GM18505 (cell line): ENCODE data around the gene TPPP.
"Not testable (repeated sequence)": the region's sequence is repeated elsewhere in the genome, so short reads cannot be mapped to it uniquely, and the experiment has no call there.

Experiments
- ATAC-seq: cut with Tn5 transposase; IDR thresholded peaks from one replicate; pipeline ENCODE4 v1.9.1; 2021; ENCODE audit not compliant: unreplicated experiment
- POLR2A ChIP-seq: IDR thresholded peaks from 4 replicates; pipeline ENCODE4 v1.6.1; 2011; ENCODE audit warnings: borderline replicate concordance; ENCODE audit not compliant: insufficient read depth, insufficient read length; ENCODE audit errors: extremely low read depth

Gene TPPP

DNA sequence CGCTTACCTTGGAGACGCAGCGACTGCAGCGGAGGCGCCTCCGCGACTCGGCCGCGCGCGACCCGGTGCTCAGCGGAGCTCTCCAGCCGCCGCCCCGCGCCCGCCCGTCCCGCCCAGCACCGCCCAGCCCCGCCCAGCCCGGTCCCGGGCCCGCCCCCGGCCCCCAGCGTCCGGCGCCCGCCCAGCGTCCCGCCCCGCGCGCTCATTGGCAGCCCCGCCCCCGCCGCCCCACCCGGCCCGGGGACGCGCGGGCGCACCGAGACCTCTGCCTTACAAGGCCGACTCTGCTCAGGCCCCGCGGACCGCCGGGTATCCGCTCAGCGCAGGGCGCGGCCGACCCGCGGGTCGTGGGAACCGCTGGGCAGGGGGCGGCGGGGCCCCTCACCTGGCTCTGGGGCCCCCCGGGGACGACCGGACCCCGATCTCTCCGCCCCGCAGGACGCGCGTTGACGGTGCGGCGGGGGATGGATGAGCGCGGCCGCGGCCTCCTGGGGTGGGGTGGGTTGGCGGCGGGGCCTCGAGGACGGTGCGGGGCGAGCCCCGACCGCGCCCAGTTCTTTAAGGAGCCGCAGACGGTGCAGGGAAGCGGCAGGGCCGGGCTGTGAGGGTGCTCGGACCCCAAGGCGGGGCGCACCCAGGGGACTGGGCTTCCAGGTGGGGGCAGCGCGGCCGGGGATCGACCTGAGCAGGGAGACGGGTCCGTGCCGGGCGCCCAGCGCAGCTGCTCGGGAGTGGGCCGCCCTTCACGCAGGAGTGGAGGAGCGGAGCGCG, at the start of gene TPPP:
Gene TPPP, minus strand, starts transcription at position 82 of the 771 bp plus-strand sequence. CDS start 15,292 bp downstream, outside the sequence.
- ATAC-seq = peak; percentile 65

DNA sequence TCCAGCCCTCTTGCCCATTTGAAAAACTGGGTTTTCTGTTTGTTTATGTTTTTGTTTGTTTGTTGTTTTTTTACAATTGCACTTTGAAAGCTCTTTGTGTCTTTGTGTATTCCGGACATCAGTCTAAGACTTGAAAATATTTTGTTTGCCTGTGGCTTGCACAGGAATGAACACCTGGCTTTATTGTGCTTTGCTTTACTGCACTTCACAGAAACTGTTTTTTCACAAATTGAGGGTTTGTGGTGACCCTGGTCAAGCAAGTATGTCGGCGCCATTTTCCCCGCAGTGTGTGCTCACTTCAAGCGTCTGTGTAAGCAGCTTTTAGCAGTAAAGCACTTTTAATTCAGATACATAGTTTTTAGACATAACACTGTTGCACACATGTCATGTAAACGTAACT, 49.1 kb upstream of the TPPP start:
- not testable (repeated sequence) for ATAC-seq

- not testable (repeated sequence) for ATAC-seq
Observed at GRCh38 chr5:734145-734544, 41.0 kb upstream of the TPPP start.

- ATAC-seq = not testable (repeated sequence)
Observed at GRCh38 chr5:732754-733454, 39.8 kb upstream of the TPPP start.

DNA sequence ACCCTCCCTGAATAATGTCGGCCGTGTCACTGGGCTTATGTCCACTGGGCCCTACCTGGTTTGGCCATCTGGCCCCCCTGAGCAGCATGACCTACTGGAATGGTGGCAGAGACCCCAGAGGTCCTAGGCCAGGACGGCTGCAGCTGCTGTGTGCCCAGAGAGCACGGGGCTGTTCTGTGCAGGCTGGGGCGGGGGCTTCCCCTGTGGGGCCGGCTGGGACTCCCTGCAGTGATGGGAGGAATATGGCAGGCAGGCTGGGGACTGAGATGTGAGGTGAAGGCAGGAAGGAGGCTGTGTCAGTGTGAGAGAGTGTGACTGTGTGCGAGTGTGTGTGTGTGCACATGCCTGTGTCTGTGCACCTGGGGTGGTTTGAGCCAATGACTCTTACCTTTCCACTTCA, 36.1 kb upstream of the TPPP start:
- not testable (repeated sequence) for ATAC-seq

DNA sequence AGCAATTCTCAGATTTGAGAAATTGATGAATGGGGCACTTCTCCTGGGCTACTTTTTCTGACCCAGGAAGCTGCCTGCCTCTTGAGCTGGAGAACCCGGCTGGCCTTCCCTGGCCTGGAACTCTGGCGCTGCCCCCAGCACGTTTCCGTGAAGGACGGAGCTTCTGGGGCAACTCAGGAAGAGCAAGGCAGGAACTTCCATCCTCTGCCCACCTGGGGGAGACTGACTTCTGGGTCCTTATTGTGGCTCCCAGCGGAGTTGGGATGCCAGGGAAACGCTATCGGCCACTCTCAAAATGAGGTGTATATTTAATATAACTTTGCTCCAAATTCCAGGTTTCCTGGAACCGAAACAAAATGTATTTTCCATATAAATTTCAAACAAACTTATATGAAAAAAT, 33.9 kb upstream of the TPPP start:
- not testable (repeated sequence) for ATAC-seq

GRCh38 chr5:723865-724264, 30.7 kb upstream of the TPPP start:
- not testable (repeated sequence) for ATAC-seq

DNA sequence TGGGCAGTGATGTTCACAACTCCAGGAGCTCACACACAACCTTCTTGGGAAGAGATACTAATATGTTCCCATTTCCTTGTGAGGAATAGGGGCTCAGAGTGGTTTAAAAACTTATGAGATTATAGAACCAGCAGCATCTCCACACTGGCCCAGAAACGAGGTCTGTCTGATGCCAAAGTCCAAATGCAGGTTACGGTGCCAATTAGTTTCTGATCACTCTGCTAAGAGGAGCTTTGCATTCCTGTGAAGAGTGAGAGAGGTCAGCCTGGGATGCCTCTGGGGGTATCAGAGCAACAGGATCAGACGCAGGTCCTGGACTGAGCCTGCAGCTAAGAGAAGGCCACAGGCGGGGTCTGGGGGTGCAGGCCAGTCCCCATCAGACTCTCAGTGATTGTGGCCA, 30.2 kb upstream of the TPPP start:
- not testable (repeated sequence) for ATAC-seq

- not testable (repeated sequence) for ATAC-seq
Observed at GRCh38 chr5:719379-719778, 26.2 kb upstream of the TPPP start.

DNA sequence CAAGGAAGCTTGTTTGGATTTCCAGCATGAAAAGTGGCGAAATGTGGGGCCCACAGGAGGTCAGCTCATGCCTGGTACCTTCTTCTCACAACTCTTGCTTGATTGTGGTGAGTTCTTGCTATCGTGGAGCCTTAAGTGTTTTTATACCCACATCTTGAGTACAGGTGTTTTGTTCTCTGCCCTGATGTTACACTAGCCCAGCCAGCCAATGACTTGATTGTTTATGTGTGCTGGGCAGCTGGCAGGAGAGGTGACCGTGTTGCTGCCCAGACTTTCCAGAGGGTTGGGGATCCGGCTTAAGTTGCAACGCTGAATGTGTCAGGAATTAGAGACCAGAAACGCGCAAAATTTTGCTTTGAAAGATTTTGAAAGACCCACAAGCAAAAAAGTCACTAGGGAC, 24.0 kb upstream of the TPPP start:
- no peak for TF ChIP-seq POLR2A
- ATAC-seq = no peak

GRCh38 chr5:716740-717139, 23.6 kb upstream of the TPPP start:
- ATAC-seq = not testable (repeated sequence)

GRCh38 chr5:715636-716035, 22.5 kb upstream of the TPPP start:
- not testable (repeated sequence) for ATAC-seq

DNA sequence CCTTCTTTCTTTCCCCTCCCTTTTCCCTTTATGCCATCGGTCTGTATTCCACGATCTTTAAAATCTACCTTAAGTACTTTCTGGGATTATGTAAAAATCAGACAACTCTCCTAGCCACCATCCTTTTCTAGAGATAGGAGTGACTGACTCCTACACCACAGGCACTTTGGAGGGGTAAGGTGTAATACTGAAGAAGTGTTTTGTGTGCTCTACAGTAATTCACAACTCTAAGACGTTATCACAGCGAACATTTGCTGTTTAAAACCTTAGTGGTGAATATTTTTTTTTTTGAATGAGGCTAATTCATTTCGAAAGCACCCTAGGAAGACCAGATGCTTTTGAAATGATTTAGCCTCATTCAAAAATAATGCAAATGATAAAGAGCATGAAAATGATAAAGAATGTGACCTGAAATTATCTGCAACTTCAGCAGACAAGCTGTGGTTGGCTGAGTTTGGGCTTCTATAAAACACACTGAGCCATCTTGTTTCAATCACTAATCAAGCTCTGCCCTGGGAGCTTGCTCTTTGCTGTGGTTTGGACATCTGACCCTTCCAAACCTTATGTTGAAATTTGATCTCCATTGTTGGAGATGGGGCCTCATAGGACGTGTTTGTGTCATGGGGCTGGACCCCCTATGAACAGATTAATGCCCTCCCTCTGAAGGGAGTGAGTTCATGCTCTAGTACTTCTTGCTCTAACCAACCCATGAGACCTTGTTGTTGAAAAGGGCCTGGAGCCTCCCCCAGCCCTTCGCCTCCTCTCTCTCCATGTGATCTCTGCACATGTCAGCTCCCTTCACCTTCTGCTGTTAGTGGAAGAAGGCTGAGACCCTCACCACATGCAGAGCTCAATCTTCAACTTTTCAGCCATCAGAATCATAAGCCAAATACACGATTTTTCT, 21.3 kb upstream of the TPPP start:
- ATAC-seq = not testable (repeated sequence)

DNA sequence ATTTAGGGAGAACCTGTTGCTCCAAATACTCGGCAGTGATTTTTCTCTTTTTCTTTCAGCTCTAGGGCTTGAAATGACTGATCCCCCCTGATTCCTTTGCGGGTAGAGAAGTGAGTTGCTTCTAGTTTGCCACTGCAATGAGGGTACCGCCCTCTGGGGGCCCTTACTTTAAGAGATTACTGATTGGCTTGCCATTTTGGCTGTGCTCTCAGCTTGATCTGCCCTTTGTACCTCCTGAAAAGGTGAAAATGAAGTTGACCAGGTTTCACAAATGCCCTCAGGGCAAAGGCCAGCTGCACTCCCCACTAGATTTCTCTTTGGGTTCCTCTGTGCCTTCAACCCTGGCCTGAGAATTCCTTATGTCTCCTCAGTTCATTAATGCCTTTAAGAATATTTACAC, 20.5 kb upstream of the TPPP start:
- not testable (repeated sequence) for ATAC-seq

DNA sequence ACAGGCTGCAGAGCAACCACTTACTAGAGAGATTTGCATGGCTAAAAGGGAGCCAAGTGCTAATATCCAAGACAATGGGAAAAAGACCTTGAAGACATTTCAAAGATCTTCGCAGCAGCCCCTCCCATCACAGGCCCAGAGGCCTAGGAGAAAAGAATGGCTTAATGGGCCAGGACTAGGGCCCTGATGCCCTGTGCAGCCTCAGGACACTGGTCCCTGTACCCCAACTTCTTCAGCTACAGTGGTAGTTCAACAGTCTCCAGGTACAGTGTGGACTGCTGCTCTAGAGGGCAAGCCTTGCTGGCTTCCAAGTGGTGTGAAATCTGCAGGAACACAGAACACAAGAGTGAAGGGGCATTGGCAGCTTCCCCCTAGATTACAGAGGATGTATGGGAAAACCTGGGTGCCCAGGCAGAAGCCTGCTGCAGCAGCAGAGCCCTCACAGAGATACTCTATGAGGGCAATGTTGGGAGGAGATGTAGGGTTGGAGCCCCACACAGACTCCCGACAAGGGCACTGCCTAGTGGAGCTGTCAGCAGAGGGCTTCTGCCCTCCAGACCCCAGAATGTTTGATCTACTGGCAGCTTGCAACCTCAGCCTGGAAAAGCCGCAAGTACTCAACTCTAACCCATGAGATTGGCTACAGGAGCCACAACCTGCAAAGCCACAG, 15.8 kb upstream of the TPPP start:
- not testable (repeated sequence) for ATAC-seq

- not testable (repeated sequence) for ATAC-seq
Observed at GRCh38 chr5:708374-708773, 15.2 kb upstream of the TPPP start.

- ATAC-seq = not testable (repeated sequence)
Observed at GRCh38 chr5:706127-706526, 13.0 kb upstream of the TPPP start.

- ATAC-seq = not testable (repeated sequence)
Observed at GRCh38 chr5:696753-697702, 3.9 kb upstream of the TPPP start.

GRCh38 chr5:696191-696590, 3.0 kb upstream of the TPPP start:
- not testable (repeated sequence) for ATAC-seq
